ENCODE measurements around the gene CYP11A1.

The CYP11A1 gene

GRCh38 chr15:74350295-74351275 is 16.9 kb downstream of the CYP11A1 start:
- DNase-seq, result no peak

- DNase-seq, result no peak
Measured at GRCh38 chr15:74349241-74349778, 18.1 kb downstream of the CYP11A1 start.

- DNase-seq, result no peak
Measured at GRCh38 chr15:74347757-74348250, 19.6 kb downstream of the CYP11A1 start.

- no peak for DNase-seq
Measured at GRCh38 chr15:74345051-74345450, 22.4 kb downstream of the CYP11A1 start.

GRCh38 chr15:74343797-74344127 is 23.7 kb downstream of the CYP11A1 start:
- no peak for DNase-seq

- no peak for DNase-seq
Measured at GRCh38 chr15:74343127-74343796, 24.2 kb downstream of the CYP11A1 start.

- no peak for DNase-seq
Measured at GRCh38 chr15:74340150-74340549, 27.3 kb downstream of the CYP11A1 start.

- DNase-seq, result no peak
Measured at GRCh38 chr15:74339371-74339770, 28.1 kb downstream of the CYP11A1 start.

GRCh38 chr15:74338676-74339075 is 28.8 kb downstream of the CYP11A1 start:
- no peak for DNase-seq

GRCh38 chr15:74337607-74338211 is 29.7 kb downstream of the CYP11A1 start:
- no peak for DNase-seq

GRCh38 chr15:74337146-74337545 is 30.3 kb downstream of the CYP11A1 start:
- DNase-seq, result no peak

GRCh38 chr15:74336061-74337005 is 31.1 kb downstream of the CYP11A1 start:
- no peak for DNase-seq

- DNase-seq, result no peak
Measured at GRCh38 chr15:74335396-74335795, 32.0 kb downstream of the CYP11A1 start.

- DNase-seq, result no peak
Measured at GRCh38 chr15:74334127-74334526, 33.3 kb downstream of the CYP11A1 start.

GRCh38 chr15:74333662-74334061 is 33.8 kb downstream of the CYP11A1 start:
- no peak for DNase-seq

GRCh38 chr15:74333093-74333492 is 34.4 kb downstream of the CYP11A1 start:
- DNase-seq, result no peak

GRCh38 chr15:74332611-74333010 is 34.8 kb downstream of the CYP11A1 start:
- no peak for DNase-seq

GRCh38 chr15:74332011-74332410 is 35.4 kb downstream of the CYP11A1 start:
- no peak for DNase-seq

- DNase-seq, result no peak
Measured at GRCh38 chr15:74330861-74331408, 36.5 kb downstream of the CYP11A1 start.
